ENCODE data around the gene VAPA. TPM values are rescaled to one million over a fixed set of nuclear protein-coding genes. Genes with fewer than 3 reads are reported as not detected.

The VAPA gene
- total and polyA plus RNA-seq, 2 of the 4 experiments (the other 2 are of a cell fraction), result 199 to 206 TPM

DNA sequence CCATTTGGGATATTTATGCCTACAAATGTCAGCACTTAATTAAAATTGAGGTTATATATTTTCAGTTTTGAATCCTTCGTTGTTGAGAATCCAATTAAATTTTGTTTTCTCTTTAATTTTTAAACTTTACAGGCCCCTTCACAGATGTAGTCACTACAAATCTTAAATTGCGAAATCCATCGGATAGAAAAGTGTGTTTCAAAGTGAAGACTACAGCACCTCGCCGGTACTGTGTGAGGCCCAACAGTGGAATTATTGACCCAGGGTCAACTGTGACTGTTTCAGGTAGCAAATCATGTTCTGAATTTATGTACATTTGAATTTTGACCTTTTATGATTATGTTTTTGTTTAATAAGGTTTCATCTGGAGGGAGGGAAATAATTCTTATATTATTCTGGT is 17.9 kb downstream of the VAPA start:
- no peak overlapping the region for H3K4me2 ChIP-seq (ENCODE audit: low read depth, low read length)
- no peak overlapping the region for H3K9ac ChIP-seq (ENCODE audit: low read depth, low read length)
- H3K9me3 ChIP-seq (ENCODE audit: control insufficient read depth, insufficient read depth, low read length), result no peaks in the 10 kb centered on the region
- intact Hi-C loops (cut with micrococcal nuclease) (loop anchor here (10.0 kb wide), 1 partner anchor 57 kb away; no protein-coding TSS in a partner anchor), in situ Hi-C loops (cut with MboI; ENCODE audit: low sequenced_read_pairs) (loop anchor here (25.0 kb wide), 1 partner anchor 219 kb away; the partner anchor contains the start of gene RAB31), dilution Hi-C loops (cut with HindIII; ENCODE audit: low sequenced_read_pairs, unreplicated experiment) (no loop called here)
- peaks cover 77% of the 10 kb centered on the region for H4K20me1 ChIP-seq (ENCODE audit: insufficient read depth, low read length)
- H3K14ac ChIP-seq (replicated peaks; ENCODE audit: low read depth, low read length), result no peak overlapping the region
- H3K27ac ChIP-seq (ENCODE audit: insufficient read depth, low read length), result no peak overlapping the region
- no peak overlapping the region for H3K4me3 ChIP-seq (ENCODE audit: insufficient read depth, low read depth, low read length)
- H3K27me3 ChIP-seq (ENCODE audit: control insufficient read depth, insufficient read depth, low read length), result no peaks in the 10 kb centered on the region
- no peak overlapping the region for H4K91ac ChIP-seq (ENCODE audit: insufficient read depth, low read depth, low read length)
- H2AFZ ChIP-seq (replicated peaks; ENCODE audit: low read length, poor library complexity), result no peak overlapping the region
- POLR2A ChIA-PET (ENCODE audit: unreplicated experiment), result no interaction called here
- no peak overlapping the region for H2BK20ac ChIP-seq (ENCODE audit: low read depth, low read length)
- peaks cover 11% of the 10 kb centered on the region for H3K36me3 ChIP-seq (ENCODE audit: control insufficient read depth, insufficient read depth, low read length)
- no peak overlapping the region for H2BK15ac ChIP-seq (ENCODE audit: low read depth, low read length)
- H3K9me1 ChIP-seq (ENCODE audit: insufficient read depth, low read length), result peaks cover 12% of the 10 kb centered on the region
- no peak overlapping the region for H3K18ac ChIP-seq (ENCODE audit: low read depth, low read length)
- TF ChIP-seq BHLHE40 (IDR thresholded peaks at IDR 0.05; ENCODE audit: low read depth, low read length), result no peak
- peak; percentile 82 for TF ChIP-seq CEBPB (IDR thresholded peaks at IDR 0.05; ENCODE audit: low read depth, low read length)
- no peak overlapping the region for H3K4ac ChIP-seq (ENCODE audit: low read depth, low read length)
- H3K79me1 ChIP-seq (ENCODE audit: low read depth in 1 of 2, low read length in 2 of 2), result peaks cover 8 to 54% of the 10 kb centered on the region in 2 experiments
- H3K4me1 ChIP-seq (ENCODE audit: control insufficient read depth, insufficient read depth, low read length), result peaks cover 2% of the 10 kb centered on the region; the same call in 1 of the 2 replicates
- H2BK120ac ChIP-seq (ENCODE audit: low read depth, low read length), result no peak overlapping the region
- no peak overlapping the region for H3K56ac ChIP-seq (ENCODE audit: extremely low read depth, insufficient read depth, low read length)
- no peak overlapping the region for H2BK5ac ChIP-seq (ENCODE audit: low read depth, low read length, poor library complexity, severe bottlenecking)
- 100% methylated on average over 2 of the region's 5 CpGs; no CpG with 5 or more reads in 1 of the 2 experiments for WGBS, 2 experiments (ENCODE audit: extremely low coverage in 2 of 2, insufficient read length in 1 of 2)
- ATAC-seq (ENCODE audit: low read depth) (no peak), DNase-seq (no peak)
- no peak overlapping the region for H2AK9ac ChIP-seq (replicated peaks; ENCODE audit: low read depth, low read length, poor library complexity)
- H4K8ac ChIP-seq (ENCODE audit: low read depth in 2 of 2, low read length in 2 of 2), result no peak overlapping the region
- no peak overlapping the region for H2AK5ac ChIP-seq (ENCODE audit: low read depth, low read length)
- CTCF ChIA-PET, result interaction anchor here (1.1 kb wide), 1 partner anchor 356 kb away, joined by 3 read pairs; no protein-coding TSS in a partner anchor
- H3K23ac ChIP-seq (ENCODE audit: low read depth, low read length), result no peak overlapping the region
- no TSS peak for BruUV-seq (replicated peaks)
- H4K5ac ChIP-seq (ENCODE audit: low read depth, low read length), result no peak overlapping the region

Data from IMR-90 (cell line).